Heart left ventricle (tissue), 13 donors: Measurements from ENCODE around the gene SPO11.

Experiments used
- POLR2A ChIP-seq, 2 donors: fragments of 450-650 bp; IDR thresholded peaks; one replicate each; pipeline ENCODE4 v1.6.1; 2017; ENCODE audit warnings: antibody characterized with exemption in 2 of 2, mild to moderate bottlenecking in 2 of 2, moderate library complexity in 2 of 2
- TF ChIP-seq, protein P1 (sequence below), 12 donors: fragments of 200-600 bp; sonication (generic) in 4 of 12; IDR thresholded peaks; one replicate each; pipeline versions ENCODE4 v1.5.0 to v1.8.0; 2018 to 2022; ENCODE audit warnings: antibody characterized with exemption in 12 of 12, mild to moderate bottlenecking in 5 of 12
- donor health status: ischemic (EF 13 %, LVEDD 7.1; RV severe dilation, severe dysfunction).
- donor health status: DM: no; HTN: yes; CAD: no.
- donor health status: DM: no; HTN: no; CAD: no.
- donor health status: ischemic (EF 25% LVEDD 6.9; RV normal size, moderate dysfunction).
- donor health status: ischemic (EF 25% LVEDD 5.7; RV mildly dilated, moderate dysfunction).
- donor health status: ischemic (EF 35%, LVEDD 5.7; RV mildly dilated, moderate dysfunction).
- donor health status: nonischemic (EF 11% LVEDD 7.7; RV severe dilation, severe dysfunction).
- donor health status: DM: yes; HTN: yes; CAD: no.
- donor health status: PGD.
- donor health status: ischemic (EF 29% LVEDD 5.4; RV normal size, mild dysfunction).
- donor health status: nonischemic (EF 23%, LVEDD 6.1; RV moderate dilation, normal function).

- TF ChIP-seq, protein P1, sequence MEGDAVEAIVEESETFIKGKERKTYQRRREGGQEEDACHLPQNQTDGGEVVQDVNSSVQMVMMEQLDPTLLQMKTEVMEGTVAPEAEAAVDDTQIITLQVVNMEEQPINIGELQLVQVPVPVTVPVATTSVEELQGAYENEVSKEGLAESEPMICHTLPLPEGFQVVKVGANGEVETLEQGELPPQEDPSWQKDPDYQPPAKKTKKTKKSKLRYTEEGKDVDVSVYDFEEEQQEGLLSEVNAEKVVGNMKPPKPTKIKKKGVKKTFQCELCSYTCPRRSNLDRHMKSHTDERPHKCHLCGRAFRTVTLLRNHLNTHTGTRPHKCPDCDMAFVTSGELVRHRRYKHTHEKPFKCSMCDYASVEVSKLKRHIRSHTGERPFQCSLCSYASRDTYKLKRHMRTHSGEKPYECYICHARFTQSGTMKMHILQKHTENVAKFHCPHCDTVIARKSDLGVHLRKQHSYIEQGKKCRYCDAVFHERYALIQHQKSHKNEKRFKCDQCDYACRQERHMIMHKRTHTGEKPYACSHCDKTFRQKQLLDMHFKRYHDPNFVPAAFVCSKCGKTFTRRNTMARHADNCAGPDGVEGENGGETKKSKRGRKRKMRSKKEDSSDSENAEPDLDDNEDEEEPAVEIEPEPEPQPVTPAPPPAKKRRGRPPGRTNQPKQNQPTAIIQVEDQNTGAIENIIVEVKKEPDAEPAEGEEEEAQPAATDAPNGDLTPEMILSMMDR (IDR thresholded peaks at IDR 0.05): no peak
- TF ChIP-seq POLR2A (IDR thresholded peaks at IDR 0.05): no peak
Observed at GRCh38 chr20:57330998-57331397, 1.4 kb downstream of the SPO11 start.
